ENCODE measurements around the gene DHDDS. TPM values are rescaled to one million over a fixed set of nuclear protein-coding genes. Genes with fewer than 3 reads are reported as not detected.
"Not testable (repeated sequence)": the region's sequence is repeated elsewhere in the genome, so short reads cannot be mapped to it uniquely, and the experiment has no call there.

The DHDDS gene
- total RNA-seq (40.3 TPM), polyA plus RNA-seq (10 to 100 TPM; 24.1 to 31.2 (median 25.6) TPM)

DNA sequence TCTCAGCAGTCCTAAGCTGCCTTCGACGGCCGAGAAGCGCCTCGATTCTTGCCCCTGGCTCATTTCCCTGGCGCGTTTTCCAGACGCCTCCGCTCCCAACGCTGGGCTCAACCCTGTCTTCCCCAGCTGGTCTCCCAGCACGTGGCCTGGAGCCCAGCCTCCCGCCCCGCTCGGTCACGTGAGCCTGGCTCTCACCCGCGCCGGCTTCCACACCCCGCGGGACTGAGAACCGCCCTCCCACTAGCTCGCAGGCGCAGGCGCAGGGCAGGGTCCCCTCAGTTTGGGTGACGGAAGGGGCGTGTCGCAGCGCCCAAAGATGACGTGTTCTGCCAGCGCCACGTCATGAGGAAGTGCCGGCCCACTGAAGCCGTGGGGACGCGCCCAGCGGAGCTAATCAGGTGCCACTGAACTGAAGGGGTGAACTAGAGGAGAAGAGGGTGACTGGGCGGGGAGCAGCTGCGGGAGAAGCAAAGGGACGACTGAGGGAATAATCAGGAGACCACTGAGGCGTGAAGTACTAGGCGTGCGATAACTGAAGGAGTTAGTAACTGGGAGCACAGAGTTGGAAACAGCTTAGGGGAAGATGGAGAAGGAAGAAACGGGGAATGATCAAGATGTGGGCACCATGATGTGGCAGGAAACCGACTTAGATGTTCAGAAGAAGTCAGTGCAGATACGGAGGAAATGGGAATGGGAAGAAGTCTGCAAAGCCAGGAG lies at the start of gene DHDDS:
TSS of gene DHDDS (plus strand) at position 343 of the 717 bp plus-strand sequence. CDS start 625 bp downstream, outside the sequence.
- peaks cover 0 to 2% (median 0%) of the 10 kb centered on the region in 7 donors for H3K9me3 Mint-ChIP-seq
- H3K4me1 Mint-ChIP-seq: peaks cover 0 to 29% (median 21%) of the 10 kb centered on the region in 4 donors
- DNase-seq (peak; percentile 97 to 99 (median 97)), ATAC-seq (ENCODE audit: low read depth in 2 of 2) (peak; percentile 92 to 93)
- Histone ChIP-seq H3K27me3 (ENCODE audit: control insufficient read depth, insufficient read depth, low read length) (no peaks in the 10 kb centered on the region), H3K27ac (ENCODE audit: insufficient read depth, low read length, poor library complexity, severe bottlenecking) (peak within 1 kb of the TSS; percentile 81), H3K9me3 (ENCODE audit: control insufficient read depth in 2 of 2, low read length in 2 of 2) (no peaks in the 10 kb centered on the region), H3K4me1 (ENCODE audit: control insufficient read depth, insufficient read depth, low read length, poor library complexity, severe bottlenecking) (peaks cover 24% of the 10 kb centered on the region), H3K4me3 (ENCODE audit: low read depth, low read length) (peak within 1 kb of the TSS; percentile 89), H3K36me3 (ENCODE audit: control insufficient read depth, insufficient read depth, low read length) (peaks cover 5% of the 10 kb centered on the region)
- H3K4me3 Mint-ChIP-seq: peak within 1 kb of the TSS; percentile 85 to 98 (median 94)
- peaks cover 4% of the 10 kb centered on the region for H3K27me3 Mint-ChIP-seq
- H3K36me3 Mint-ChIP-seq: peaks cover 4% of the 10 kb centered on the region
- peak within 1 kb of the TSS; percentile 39 to 99 (median 93) for H3K27ac Mint-ChIP-seq

DNA sequence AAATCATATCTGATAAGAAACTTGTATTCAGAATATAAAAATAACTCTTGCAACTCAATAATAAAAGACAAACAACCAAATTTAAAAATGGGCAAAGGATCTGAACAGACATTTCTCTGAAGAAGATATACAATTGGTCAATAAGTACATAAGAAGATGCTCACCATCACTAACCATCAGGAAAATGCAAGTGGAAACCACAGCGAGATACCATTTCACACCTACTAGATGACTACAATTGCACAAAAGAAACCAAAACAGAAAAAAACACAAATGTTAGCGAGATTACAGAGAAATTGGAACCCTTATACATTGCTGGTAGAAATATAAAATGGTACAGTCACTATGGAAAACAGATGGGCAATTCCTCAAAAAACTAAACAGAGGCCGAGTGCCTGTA lies 48.0 kb upstream of the DHDDS start:
- Mint-ChIP-seq H3K9me3 (no peaks in the 10 kb centered on the region), H3K27ac (peak overlapping the region in 2 of 3 donors; percentile 4 to 86), H3K36me3 (no peaks in the 10 kb centered on the region), H3K4me1 (peaks cover 11 to 54% (median 22%) of the 10 kb centered on the region in 4 donors), H3K4me3 (peak overlapping the region in 3 of 4 donors; percentile 4 to 53 (median 28)), H3K27me3 (no peaks in the 10 kb centered on the region)
- ATAC-seq (ENCODE audit: low read depth in 2 of 2) (no peak), DNase-seq (no peak)
- no peaks in the 10 kb centered on the region for H3K36me3 ChIP-seq (ENCODE audit: control insufficient read depth, insufficient read depth, low read length)
- H3K9me3 ChIP-seq (ENCODE audit: control insufficient read depth in 2 of 2, low read length in 2 of 2): no peaks in the 10 kb centered on the region
- H3K4me3 ChIP-seq (ENCODE audit: low read depth, low read length): no peak overlapping the region
- no peak overlapping the region for H3K27ac ChIP-seq (ENCODE audit: insufficient read depth, low read length, poor library complexity, severe bottlenecking)
- no peaks in the 10 kb centered on the region for H3K27me3 ChIP-seq (ENCODE audit: control insufficient read depth, insufficient read depth, low read length)
- H3K4me1 ChIP-seq (ENCODE audit: control insufficient read depth, insufficient read depth, low read length, poor library complexity, severe bottlenecking): peaks cover 35% of the 10 kb centered on the region

GRCh38 chr1:26385063-26385462 lies 47.1 kb upstream of the DHDDS start:
- not testable (repeated sequence) for H3K27me3 ChIP-seq (ENCODE audit: control insufficient read depth, insufficient read depth, low read length); DNase-seq; H3K36me3 ChIP-seq (ENCODE audit: control insufficient read depth, insufficient read depth, low read length); H3K27ac Mint-ChIP-seq; H3K9me3 Mint-ChIP-seq; H3K9me3 ChIP-seq (ENCODE audit: control insufficient read depth in 2 of 2, low read length in 2 of 2); H3K27me3 Mint-ChIP-seq; ATAC-seq (ENCODE audit: low read depth in 2 of 2); H3K36me3 Mint-ChIP-seq; H3K4me3 ChIP-seq (ENCODE audit: low read depth, low read length); H3K27ac ChIP-seq (ENCODE audit: insufficient read depth, low read length, poor library complexity, severe bottlenecking)
- peaks cover 11 to 54% (median 19%) of the 10 kb centered on the region in 4 donors for H3K4me1 Mint-ChIP-seq
- peak overlapping the region; percentile 47 to 75 (median 62) for H3K4me3 Mint-ChIP-seq
- peaks cover 31% of the 10 kb centered on the region for H3K4me1 ChIP-seq (ENCODE audit: control insufficient read depth, insufficient read depth, low read length, poor library complexity, severe bottlenecking)

GRCh38 chr1:26387447-26387846 lies 44.7 kb upstream of the DHDDS start:
- no peak overlapping the region for H3K27ac Mint-ChIP-seq
- DNase-seq: no peak
- no peak for ATAC-seq (ENCODE audit: low read depth in 2 of 2)
- Histone ChIP-seq H3K27ac (ENCODE audit: insufficient read depth, low read length, poor library complexity, severe bottlenecking) (no peak overlapping the region), H3K27me3 (ENCODE audit: control insufficient read depth, insufficient read depth, low read length) (no peaks in the 10 kb centered on the region), H3K4me1 (ENCODE audit: control insufficient read depth, insufficient read depth, low read length, poor library complexity, severe bottlenecking) (peaks cover 35% of the 10 kb centered on the region), H3K36me3 (ENCODE audit: control insufficient read depth, insufficient read depth, low read length) (no peaks in the 10 kb centered on the region), H3K4me3 (ENCODE audit: low read depth, low read length) (no peak overlapping the region), H3K9me3 (ENCODE audit: control insufficient read depth in 2 of 2, low read length in 2 of 2) (no peaks in the 10 kb centered on the region)
- H3K4me3 Mint-ChIP-seq: no peak overlapping the region
- no peaks in the 10 kb centered on the region for H3K9me3 Mint-ChIP-seq
- H3K36me3 Mint-ChIP-seq: no peaks in the 10 kb centered on the region
- H3K27me3 Mint-ChIP-seq: peaks cover 4% of the 10 kb centered on the region
- H3K4me1 Mint-ChIP-seq: peaks cover 14 to 59% (median 26%) of the 10 kb centered on the region in 4 donors

GRCh38 chr1:26388791-26389445 lies 43.2 kb upstream of the DHDDS start:
- H3K4me3 Mint-ChIP-seq: no peak overlapping the region
- H3K4me1 Mint-ChIP-seq: peaks cover 13 to 55% (median 25%) of the 10 kb centered on the region in 4 donors
- Histone ChIP-seq H3K9me3 (ENCODE audit: control insufficient read depth in 2 of 2, low read length in 2 of 2) (no peaks in the 10 kb centered on the region), H3K4me1 (ENCODE audit: control insufficient read depth, insufficient read depth, low read length, poor library complexity, severe bottlenecking) (peaks cover 32% of the 10 kb centered on the region), H3K27me3 (ENCODE audit: control insufficient read depth, insufficient read depth, low read length) (no peaks in the 10 kb centered on the region), H3K4me3 (ENCODE audit: low read depth, low read length) (no peak overlapping the region), H3K36me3 (ENCODE audit: control insufficient read depth, insufficient read depth, low read length) (no peaks in the 10 kb centered on the region), H3K27ac (ENCODE audit: insufficient read depth, low read length, poor library complexity, severe bottlenecking) (no peak overlapping the region)
- H3K27me3 Mint-ChIP-seq: peaks cover 4% of the 10 kb centered on the region
- H3K9me3 Mint-ChIP-seq: no peaks in the 10 kb centered on the region
- ATAC-seq (ENCODE audit: low read depth in 2 of 2): no peak
- DNase-seq: no peak
- H3K36me3 Mint-ChIP-seq: no peaks in the 10 kb centered on the region
- peak overlapping the region in 2 of 3 donors; percentile 46 to 77 for H3K27ac Mint-ChIP-seq

DNA sequence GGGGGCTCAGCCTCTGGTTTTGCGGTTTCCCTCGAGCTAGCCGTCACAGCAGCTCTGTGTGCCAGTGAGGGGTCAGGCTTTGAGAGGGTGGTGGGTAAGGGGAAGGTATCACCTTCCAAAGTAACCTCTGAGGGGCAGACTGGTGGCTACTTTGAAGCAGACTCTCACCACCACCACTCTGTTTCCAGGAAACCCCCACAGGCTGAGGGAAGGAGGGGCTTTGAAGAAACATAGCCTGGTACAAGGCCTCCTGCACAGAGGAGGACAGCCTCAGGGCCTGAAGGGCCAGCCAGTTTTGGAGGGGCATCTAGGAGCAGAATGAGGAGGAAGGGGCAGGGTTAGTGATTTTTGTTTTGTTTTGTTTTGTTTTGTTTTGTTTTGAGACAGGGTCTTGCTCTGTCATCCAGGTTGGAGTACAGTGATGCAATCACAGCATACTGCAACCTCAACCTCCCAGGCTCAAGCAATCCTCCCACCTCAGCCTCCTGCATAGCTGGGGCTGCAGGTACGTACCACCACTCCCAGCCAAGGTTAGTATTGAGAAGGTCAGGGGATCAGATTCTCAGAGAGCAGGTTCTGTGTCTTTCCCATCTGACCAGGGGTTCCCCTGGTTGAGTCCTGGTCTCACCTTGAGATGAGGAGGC lies 42.4 kb upstream of the DHDDS start:
- no peak for ATAC-seq (ENCODE audit: low read depth in 2 of 2)
- H3K4me3 Mint-ChIP-seq: no peak overlapping the region
- Histone ChIP-seq H3K4me3 (ENCODE audit: low read depth, low read length) (no peak overlapping the region), H3K4me1 (ENCODE audit: control insufficient read depth, insufficient read depth, low read length, poor library complexity, severe bottlenecking) (peaks cover 25% of the 10 kb centered on the region), H3K36me3 (ENCODE audit: control insufficient read depth, insufficient read depth, low read length) (no peaks in the 10 kb centered on the region), H3K27ac (ENCODE audit: insufficient read depth, low read length, poor library complexity, severe bottlenecking) (no peak overlapping the region), H3K9me3 (ENCODE audit: control insufficient read depth in 2 of 2, low read length in 2 of 2) (no peaks in the 10 kb centered on the region), H3K27me3 (ENCODE audit: control insufficient read depth, insufficient read depth, low read length) (no peaks in the 10 kb centered on the region)
- H3K27ac Mint-ChIP-seq: no peak overlapping the region
- no peak for DNase-seq
- H3K27me3 Mint-ChIP-seq: peaks cover 4% of the 10 kb centered on the region
- no peaks in the 10 kb centered on the region for H3K9me3 Mint-ChIP-seq
- no peaks in the 10 kb centered on the region for H3K36me3 Mint-ChIP-seq
- peaks cover 9 to 48% (median 20%) of the 10 kb centered on the region in 4 donors for H3K4me1 Mint-ChIP-seq

- Histone ChIP-seq H3K27ac (ENCODE audit: insufficient read depth, low read length, poor library complexity, severe bottlenecking) (no peak overlapping the region), H3K4me3 (ENCODE audit: low read depth, low read length) (no peak overlapping the region), H3K9me3 (ENCODE audit: control insufficient read depth in 2 of 2, low read length in 2 of 2) (no peaks in the 10 kb centered on the region), H3K36me3 (ENCODE audit: control insufficient read depth, insufficient read depth, low read length) (no peaks in the 10 kb centered on the region), H3K4me1 (ENCODE audit: control insufficient read depth, insufficient read depth, low read length, poor library complexity, severe bottlenecking) (peaks cover 11% of the 10 kb centered on the region), H3K27me3 (ENCODE audit: control insufficient read depth, insufficient read depth, low read length) (no peaks in the 10 kb centered on the region)
- H3K4me1 Mint-ChIP-seq: peaks cover 4 to 38% (median 13%) of the 10 kb centered on the region in 4 donors
- no peaks in the 10 kb centered on the region for H3K9me3 Mint-ChIP-seq
- peaks cover 7% of the 10 kb centered on the region for H3K27me3 Mint-ChIP-seq
- H3K27ac Mint-ChIP-seq: peak overlapping the region in 1 of 3 donors; percentile 2
- ATAC-seq (ENCODE audit: low read depth in 2 of 2): peak; percentile 62 to 68
- DNase-seq: peak in 2 of 3 donors; percentile 57 to 76
- H3K36me3 Mint-ChIP-seq: no peaks in the 10 kb centered on the region
- peak overlapping the region in 1 of 4 donors; percentile 24 for H3K4me3 Mint-ChIP-seq
Observed at GRCh38 chr1:26391450-26391849, 40.7 kb upstream of the DHDDS start.
